NCI-H128 (cell line): ENCODE measurements around the gene ATL3.
"Not testable (repeated sequence)": the region's sequence is repeated elsewhere in the genome, so short reads cannot be mapped to it uniquely, and the experiment has no call there.

ENCODE experiments used
- DNase-seq: peaks from one replicate; lab custom pipeline; 2025; ENCODE audit not compliant: unreplicated experiment; lab: John Stamatoyannopoulos, UW

ATL3 gene

GRCh38 chr11:63623513-63624140, 47.5 kb downstream of the ATL3 start:
- no peak for DNase-seq

GRCh38 chr11:63622323-63622722, 48.9 kb downstream of the ATL3 start:
- no peak for DNase-seq

- DNase-seq: no peak
Observed at GRCh38 chr11:63621071-63621470, 50.1 kb downstream of the ATL3 start.

- DNase-seq: no peak
Observed at GRCh38 chr11:63619967-63620366, 51.2 kb downstream of the ATL3 start.

GRCh38 chr11:63617686-63618085, 53.5 kb downstream of the ATL3 start:
- not testable (repeated sequence) for DNase-seq

GRCh38 chr11:63616953-63617352, 54.2 kb downstream of the ATL3 start:
- DNase-seq: no peak

- no peak for DNase-seq
Observed at GRCh38 chr11:63614136-63614671, 57.0 kb downstream of the ATL3 start, which contains the start of gene PLAAT3. TSS of gene PLAAT3 (minus strand) at chr11:63614433. CDS start at chr11:63614014, 419 bp downstream.

GRCh38 chr11:63613517-63614135, 57.5 kb downstream of the ATL3 start:
- no peak for DNase-seq

GRCh38 chr11:63612181-63612580, 59.0 kb downstream of the ATL3 start:
- DNase-seq: no peak

GRCh38 chr11:63611395-63611747, 59.8 kb downstream of the ATL3 start:
- no peak for DNase-seq

- DNase-seq: no peak
Observed at GRCh38 chr11:63610604-63611394, 60.4 kb downstream of the ATL3 start.

GRCh38 chr11:63609971-63610580, 61.1 kb downstream of the ATL3 start:
- no peak for DNase-seq

- no peak for DNase-seq
Observed at GRCh38 chr11:63609536-63609935, 61.6 kb downstream of the ATL3 start.

GRCh38 chr11:63608353-63609345, 62.5 kb downstream of the ATL3 start:
- no peak for DNase-seq

GRCh38 chr11:63603180-63603518, 68.0 kb downstream of the ATL3 start:
- no peak for DNase-seq

- not testable (repeated sequence) for DNase-seq
Observed at GRCh38 chr11:63602290-63603179, 68.6 kb downstream of the ATL3 start.

GRCh38 chr11:63599211-63600122, 71.7 kb downstream of the ATL3 start:
- no peak for DNase-seq

GRCh38 chr11:63598556-63598955, 72.6 kb downstream of the ATL3 start:
- no peak for DNase-seq
